SHP77 treated with DMSO at 0.1 percent for 48 hours (cell line): ENCODE data around the gene SLC37A3.
"Not testable (repeated sequence)": the region's sequence is repeated elsewhere in the genome, so short reads cannot be mapped to it uniquely, and the experiment has no call there.

Experiments
- DNase-seq: peaks from one replicate; lab custom pipeline; 2025; lab: John Stamatoyannopoulos, UW

The SLC37A3 gene

GRCh38 chr7:140312141-140312846, 86.0 kb downstream of the SLC37A3 start:
- DNase-seq: no peak

DNA sequence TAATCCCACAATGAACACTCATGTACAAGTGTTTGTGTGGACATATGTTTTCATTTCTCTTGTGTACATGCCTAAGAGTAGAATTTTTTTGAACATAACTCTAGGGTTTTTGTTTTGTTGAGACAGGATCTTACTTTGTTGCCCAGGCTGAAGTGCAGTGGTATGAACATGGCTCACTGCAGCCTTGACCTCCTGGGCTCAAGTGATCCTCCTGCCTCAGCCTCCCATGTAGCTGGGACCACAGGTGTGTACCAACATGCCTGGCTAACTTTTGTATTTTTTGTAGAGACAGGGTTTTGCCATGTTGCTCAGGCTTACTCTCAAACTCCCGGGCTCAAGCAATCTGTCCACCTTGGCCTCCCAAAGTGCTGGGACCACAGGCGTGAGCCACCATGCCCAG, 87.2 kb downstream of the SLC37A3 start:
- DNase-seq: not testable (repeated sequence)

- no peak for DNase-seq
These were observed 87.9 kb downstream of the SLC37A3 start for GRCh38 chr7:140310337-140311002.

GRCh38 chr7:140308060-140308459, 90.3 kb downstream of the SLC37A3 start:
- no peak for DNase-seq

GRCh38 chr7:140304191-140304799, 94.0 kb downstream of the SLC37A3 start:
- DNase-seq: no peak

- no peak for DNase-seq
These were observed 97.8 kb downstream of the SLC37A3 start for GRCh38 chr7:140300243-140301136.

DNA sequence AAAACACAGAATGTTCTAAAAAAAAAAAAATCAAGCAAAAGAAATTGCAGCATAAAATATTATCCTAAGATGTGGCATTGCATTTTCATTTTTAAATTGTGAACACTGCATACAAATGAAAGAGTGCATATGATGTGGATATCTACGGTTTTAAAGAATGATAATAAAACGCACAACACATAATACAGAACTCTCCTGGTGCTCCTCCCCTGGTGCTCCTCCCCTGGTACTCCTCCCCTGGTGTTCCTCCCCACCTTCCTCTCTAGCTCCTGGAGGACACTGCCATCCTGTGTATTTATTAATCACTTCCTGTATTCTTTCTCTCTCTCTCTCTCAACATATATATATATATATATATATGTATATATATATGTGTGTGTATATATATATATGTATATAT, 100.1 kb downstream of the SLC37A3 start:
- DNase-seq: no peak

- no peak for DNase-seq
These were observed 101.1 kb downstream of the SLC37A3 start for GRCh38 chr7:140297192-140297591.

DNA sequence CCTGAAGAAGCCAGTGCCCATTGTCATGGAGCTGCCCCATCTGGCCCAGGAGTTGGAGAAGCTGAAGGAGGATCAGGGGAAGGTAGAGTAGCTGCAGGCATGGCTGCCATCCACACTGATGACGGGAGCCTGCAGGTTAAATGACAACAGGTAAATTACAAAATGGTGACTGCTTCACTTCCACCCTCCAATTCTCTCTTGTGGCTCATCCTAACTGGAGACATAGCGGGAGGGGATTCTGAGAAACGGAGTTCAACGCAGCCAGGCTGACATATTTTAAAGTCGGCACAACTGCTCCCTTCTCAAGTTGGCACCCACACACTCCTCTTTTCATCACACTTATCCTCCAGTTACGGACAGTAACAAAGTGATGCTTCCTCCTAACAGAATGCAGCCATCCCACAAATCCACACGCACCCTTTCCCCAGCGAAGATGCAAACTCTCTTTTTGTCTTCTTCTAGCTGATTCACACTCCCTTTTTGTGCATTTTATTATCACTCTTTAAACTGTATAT, 103.0 kb downstream of the SLC37A3 start:
- DNase-seq: no peak

- DNase-seq: no peak
These were observed 103.9 kb downstream of the SLC37A3 start for GRCh38 chr7:140294454-140294853.

DNA sequence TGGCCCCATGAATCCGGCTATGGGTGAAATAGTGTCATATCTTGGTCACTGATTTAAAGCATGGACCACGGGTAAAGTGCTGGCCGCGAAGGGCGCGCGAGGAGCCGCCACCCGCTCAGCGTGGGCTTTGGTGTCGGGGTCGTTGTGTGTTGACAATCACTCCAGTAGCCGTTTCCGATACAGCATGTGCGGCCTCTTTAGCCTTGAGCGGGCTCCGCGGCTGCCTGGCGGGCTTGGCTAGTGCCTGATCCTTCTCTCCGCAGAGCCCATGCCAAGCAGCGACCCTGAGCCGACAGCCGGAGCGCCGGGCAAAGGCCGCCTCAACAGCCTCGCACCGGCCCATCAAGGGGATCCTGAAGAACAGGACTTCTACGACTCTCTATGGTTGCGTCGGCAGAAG, 105.9 kb downstream of the SLC37A3 start:
- no peak for DNase-seq

DNA sequence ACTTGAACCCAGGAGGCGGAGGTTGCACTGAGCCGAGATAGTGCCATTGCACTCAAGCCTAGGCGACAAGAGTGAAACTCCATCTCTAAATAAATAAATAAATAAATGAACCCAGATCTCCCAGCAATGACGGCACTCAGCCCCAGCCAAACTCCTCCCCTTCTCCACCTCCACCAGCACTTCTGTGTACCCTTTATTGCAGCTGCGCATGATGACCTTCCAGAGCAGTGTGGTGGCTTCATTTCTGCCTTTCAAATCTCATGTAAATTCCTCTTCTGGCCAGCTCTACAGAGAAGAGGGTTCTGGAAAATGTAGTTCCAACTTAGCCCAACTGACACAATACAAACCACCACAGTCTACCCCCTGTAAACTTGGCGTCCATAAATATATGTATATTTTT, 108.5 kb downstream of the SLC37A3 start:
- DNase-seq: no peak

DNA sequence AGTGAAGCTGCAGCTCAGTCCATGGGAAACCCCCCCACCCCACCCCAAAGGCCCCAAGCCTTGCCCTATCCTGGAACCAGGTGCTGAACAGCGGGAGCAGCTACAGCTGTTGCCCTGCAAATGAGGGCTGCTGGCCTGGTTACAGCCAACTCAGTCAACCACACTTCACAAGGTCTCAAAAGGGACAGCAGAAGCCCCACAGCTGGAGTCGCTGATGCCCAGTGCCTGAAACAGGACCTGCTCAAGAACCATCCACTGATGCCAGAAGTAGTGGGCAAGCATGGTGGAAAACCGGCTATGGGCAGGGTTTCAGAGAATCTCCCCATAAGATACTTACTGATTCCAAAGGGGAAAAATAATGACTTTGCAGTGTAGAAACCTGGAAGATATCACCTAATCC, 110.3 kb downstream of the SLC37A3 start:
- no peak for DNase-seq

DNA sequence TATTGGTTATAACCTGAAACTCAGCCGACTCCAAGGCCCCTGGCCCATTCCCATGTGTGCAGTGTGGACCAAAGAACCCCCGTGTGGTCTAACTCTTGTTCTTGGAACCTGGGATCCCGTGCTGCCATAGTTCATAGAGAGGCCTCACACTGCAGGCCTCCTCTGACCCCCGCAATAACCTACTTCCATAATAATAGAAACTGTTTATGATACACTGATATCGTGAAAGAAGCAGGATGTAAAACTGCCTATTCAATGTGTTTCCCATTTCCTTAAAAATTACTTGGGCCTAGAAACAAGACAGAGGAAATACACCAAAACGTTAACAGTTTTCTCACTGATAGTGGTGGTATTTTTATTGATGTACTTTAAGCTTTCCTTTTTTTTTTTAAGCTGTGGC, 112.4 kb downstream of the SLC37A3 start:
- DNase-seq: no peak

DNA sequence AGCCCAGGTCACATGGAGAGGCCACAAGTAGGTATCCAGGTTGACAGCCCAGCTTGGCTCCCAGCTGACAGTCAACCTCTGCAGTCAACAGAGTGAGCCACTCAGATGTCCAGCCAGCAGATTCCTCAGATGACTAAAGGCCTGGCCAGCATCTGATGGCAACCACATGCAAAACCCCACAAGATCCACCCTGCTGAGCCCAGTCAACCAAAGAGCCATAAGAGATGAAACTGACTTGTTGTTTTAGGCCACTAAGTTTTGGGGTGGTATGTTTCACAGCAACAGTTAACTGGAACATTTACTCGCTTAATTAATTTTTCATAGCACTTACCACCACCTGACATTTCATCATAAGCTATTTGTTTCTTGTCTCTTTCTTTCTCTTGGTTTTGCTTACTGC, 114.3 kb downstream of the SLC37A3 start:
- DNase-seq: no peak
